Uterus (tissue), 4 donors: Measurements from ENCODE around the gene PRSS22. TPM values are rescaled to one million over a fixed set of nuclear protein-coding genes. Genes with fewer than 3 reads are reported as not detected.
A peak's percentile ranks its signal among the peaks of the same experiment; 100 is the strongest.

Source experiments
- DNase-seq, 2 donors: peaks; one replicate each; pipeline ENCODE4 v3.0.0-alpha.2; 2019 to 2020
- H3K27ac ChIP-seq, 2 donors: fragments of 200-600 bp; sonication (generic); 1 replicate in 1 of 2; 2 replicates in 1 of 2; pipeline ENCODE4 v1.5.1; 2016 to 2018
- H3K27me3 ChIP-seq, 2 donors: fragments of 200-600 bp; sonication (generic); one replicate each; pipeline ENCODE4 v1.5.1; 2018 to 2019; ENCODE audit warnings: control low read depth in 1 of 2
- H3K36me3 ChIP-seq, 2 donors: fragments of 200-600 bp; sonication (generic); one replicate each; pipeline ENCODE4 v1.5.1; 2019; ENCODE audit warnings: control low read depth in 1 of 2
- H3K4me1 ChIP-seq, 2 donors: fragments of 200-600 bp; sonication (generic); one replicate each; pipeline ENCODE4 v1.5.1; 2018 to 2019; ENCODE audit warnings: control low read depth in 1 of 2
- H3K4me3 ChIP-seq, 2 donors: fragments of 200-600 bp; sonication (generic); 1 replicate in 1 of 2; 2 replicates in 1 of 2; pipeline ENCODE4 v1.5.1; 2018 to 2019; ENCODE audit warnings: mild to moderate bottlenecking in 1 of 2
- H3K9me3 ChIP-seq, 2 donors: fragments of 200-600 bp; sonication (generic); one replicate each; pipeline ENCODE4 v1.5.1; 2019; ENCODE audit warnings: control low read depth in 1 of 2
- CTCF ChIP-seq, 4 experiments: fragments of 200-600 bp in 2 of 4; fragments of 450-650 bp in 2 of 4; sonication (generic) in 2 of 4; IDR thresholded peaks; one replicate each; pipeline ENCODE4 v1.5.1; 2016 to 2019; ENCODE audit warnings: antibody characterized with exemption in 4 of 4, mild to moderate bottlenecking in 2 of 4, moderate library complexity in 1 of 4
- POLR2A ChIP-seq, 2 donors: fragments of 450-650 bp; IDR thresholded peaks; one replicate each; pipeline ENCODE4 v1.6.1; 2016; ENCODE audit warnings: antibody characterized with exemption in 2 of 2, mild to moderate bottlenecking in 1 of 2, moderate library complexity in 1 of 2
- intact Hi-C: fragments of 100-400 bp; cut with DNase I; formaldehyde crosslinking; loops from one replicate; pipeline ENCODE4 v1.15.1; 2023; ENCODE audit warnings: low total_unique reads
- total RNA-seq, 4 donors: library from RNA; depleted of rRNA in 3 of 4; stranded (reverse); fragments of >200 nt in 3 of 4; gene quantifications; one replicate each; pipeline versions ENCODE4 v1.1.0 to v1.2.4, GENCODE V29; 2014 to 2023
- donor health status: DM: yes; HTN: yes; CAD: no.

Gene PRSS22
- total RNA-seq, 4 donors from 2014 or later: 0.46 to 2.4 TPM; not detected in 2

DNA sequence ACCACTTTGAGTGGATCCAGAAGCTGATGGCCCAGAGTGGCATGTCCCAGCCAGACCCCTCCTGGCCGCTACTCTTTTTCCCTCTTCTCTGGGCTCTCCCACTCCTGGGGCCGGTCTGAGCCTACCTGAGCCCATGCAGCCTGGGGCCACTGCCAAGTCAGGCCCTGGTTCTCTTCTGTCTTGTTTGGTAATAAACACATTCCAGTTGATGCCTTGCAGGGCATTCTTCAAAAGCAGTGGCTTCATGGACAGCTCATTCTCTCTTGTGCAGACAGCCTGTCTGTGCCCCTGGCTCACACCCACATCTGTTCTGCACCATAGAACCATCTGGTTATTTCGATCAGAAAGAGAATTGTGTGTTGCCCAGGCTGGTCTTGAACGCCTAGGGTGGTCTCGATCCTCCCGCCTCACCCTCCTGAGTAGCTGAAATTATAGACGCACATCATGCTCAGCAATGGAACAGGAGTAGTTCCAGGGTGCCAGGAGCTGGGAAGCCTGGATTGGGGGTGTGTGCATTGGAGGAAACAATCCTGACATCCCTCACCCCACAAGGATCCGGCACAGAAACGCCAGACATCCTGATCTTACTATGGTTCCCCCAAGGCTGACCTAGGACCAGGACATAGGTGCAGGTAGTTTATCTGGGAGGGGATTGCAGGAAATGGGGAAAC is 36.3 kb downstream of the PRSS22 start:
- intact Hi-C loops: no loop called here
- no peaks in the 10 kb centered on the region for H3K9me3 ChIP-seq
- no peak overlapping the region for H3K27ac ChIP-seq
- H3K27me3 ChIP-seq: no peaks in the 10 kb centered on the region
- no peaks in the 10 kb centered on the region for H3K36me3 ChIP-seq
- no peak for TF ChIP-seq CTCF (IDR thresholded peaks at IDR 0.05)
- TF ChIP-seq POLR2A (IDR thresholded peaks at IDR 0.05): no peak
- H3K4me1 ChIP-seq: no peaks in the 10 kb centered on the region
- H3K4me3 ChIP-seq: no peak overlapping the region
- DNase-seq: peak in 1 of 2 donors; percentile 1

- Histone ChIP-seq H3K4me1 (no peaks in the 10 kb centered on the region), H3K9me3 (no peaks in the 10 kb centered on the region), H3K4me3 (no peak overlapping the region), H3K36me3 (no peaks in the 10 kb centered on the region), H3K27ac (no peak overlapping the region), H3K27me3 (no peaks in the 10 kb centered on the region)
- intact Hi-C loops: no loop called here
- DNase-seq: no peak
- no peak for TF ChIP-seq CTCF (IDR thresholded peaks at IDR 0.05)
- no peak for TF ChIP-seq POLR2A (IDR thresholded peaks at IDR 0.05)
Observed at GRCh38 chr16:2820836-2821486, 37.0 kb downstream of the PRSS22 start.

DNA sequence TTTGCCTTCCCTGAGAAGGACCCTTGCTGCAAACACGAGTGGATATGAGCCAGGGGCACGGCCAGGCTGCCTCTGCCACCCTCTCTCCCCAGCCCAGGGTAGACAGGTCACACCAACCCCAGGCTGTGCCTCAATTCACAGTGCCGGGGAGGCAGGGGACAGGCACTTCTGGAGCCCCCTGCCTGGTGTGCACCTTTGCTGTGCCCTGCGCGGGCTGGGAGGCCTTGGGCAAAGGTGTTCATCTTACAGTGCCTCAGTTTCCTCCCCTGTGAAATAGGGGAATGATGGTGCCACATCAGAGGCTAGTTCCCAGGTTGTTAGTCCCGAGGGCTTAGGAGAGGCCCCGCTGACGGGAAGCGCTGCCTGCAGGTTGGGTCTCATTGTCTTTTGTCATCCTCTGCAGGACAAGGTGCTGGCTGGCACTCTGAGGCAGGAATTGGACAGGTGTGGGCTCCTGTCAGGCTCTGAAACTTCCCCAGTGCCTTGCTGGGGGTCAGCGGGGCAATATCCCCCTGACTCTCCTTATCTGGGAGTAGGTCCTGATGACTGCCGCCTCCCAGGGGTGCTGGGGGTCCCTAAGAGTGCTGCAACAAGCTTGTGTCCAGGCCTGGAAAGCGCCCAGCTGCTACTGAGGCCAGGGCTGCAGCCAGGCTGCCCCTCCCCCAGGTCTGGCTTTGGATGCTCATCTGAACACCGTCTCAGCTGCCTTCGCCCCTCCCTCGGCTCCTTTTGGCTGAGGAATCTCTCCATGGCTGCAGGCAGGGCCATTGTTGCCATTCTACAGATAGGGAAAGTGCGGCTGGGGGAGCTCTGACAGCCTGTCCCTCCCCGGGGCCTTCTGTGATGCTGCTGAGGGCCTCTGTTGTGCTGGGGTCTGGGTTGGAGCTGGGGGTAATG is 37.8 kb downstream of the PRSS22 start:
- Histone ChIP-seq H3K36me3 (no peaks in the 10 kb centered on the region), H3K9me3 (no peaks in the 10 kb centered on the region), H3K27ac (no peak overlapping the region), H3K27me3 (no peaks in the 10 kb centered on the region), H3K4me3 (no peak overlapping the region), H3K4me1 (no peaks in the 10 kb centered on the region)
- DNase-seq: no peak
- TF ChIP-seq POLR2A (IDR thresholded peaks at IDR 0.05) (no peak), CTCF (IDR thresholded peaks at IDR 0.05) (no peak)
- intact Hi-C loops: no loop called here

- no peak for DNase-seq
- TF ChIP-seq POLR2A (IDR thresholded peaks at IDR 0.05) (no peak), CTCF (IDR thresholded peaks at IDR 0.05) (no peak)
- intact Hi-C loops: no loop called here
Observed at GRCh38 chr16:2819179-2819938, 38.6 kb downstream of the PRSS22 start.

More at GRCh38 chr16:2819179-2819938, 38.6 kb downstream of the PRSS22 start:
- Histone ChIP-seq H3K4me3 (no peak overlapping the region), H3K36me3 (no peaks in the 10 kb centered on the region), H3K27me3 (no peaks in the 10 kb centered on the region), H3K4me1 (no peaks in the 10 kb centered on the region), H3K27ac (no peak overlapping the region), H3K9me3 (no peaks in the 10 kb centered on the region)
